Daoy (cell line): ENCODE measurements around the gene RAB36. TPM values are rescaled to one million over a fixed set of nuclear protein-coding genes. Genes with fewer than 3 reads are reported as not detected.
"Not testable (repeated sequence)": the region's sequence is repeated elsewhere in the genome, so short reads cannot be mapped to it uniquely, and the experiment has no call there.

Experiments
- DNase-seq: peaks from one replicate; pipeline ENCODE4 v3.0.0-alpha.2; 2015; ENCODE audit warnings: low read depth
- total RNA-seq: library from RNA; depleted of rRNA; stranded (reverse); fragments of >200 nt; shearing (Covaris generic); gene quantifications from 2 replicates; pipeline ENCODE4 v1.2.3, GENCODE V29; 2014

Gene RAB36
- total RNA-seq, 1 experiment from 2014 or later = 2.2 TPM

- no peak for DNase-seq
Measured at GRCh38 chr22:23121000-23121421, 24.3 kb upstream of the RAB36 start.

GRCh38 chr22:23121424-23121823 lies 23.9 kb upstream of the RAB36 start:
- peak; percentile 18 for DNase-seq

- no peak for DNase-seq
Measured at GRCh38 chr22:23122216-23122957, 22.9 kb upstream of the RAB36 start.

- no peak for DNase-seq
Measured at GRCh38 chr22:23122992-23123803, 22.1 kb upstream of the RAB36 start.

- DNase-seq = no peak
Measured at GRCh38 chr22:23123804-23124254, 21.4 kb upstream of the RAB36 start.

GRCh38 chr22:23124611-23125511 lies 20.4 kb upstream of the RAB36 start:
- DNase-seq = no peak

- DNase-seq = no peak
Measured at GRCh38 chr22:23125512-23126103, 19.7 kb upstream of the RAB36 start.

GRCh38 chr22:23126165-23127054 lies 18.9 kb upstream of the RAB36 start:
- DNase-seq = no peak

GRCh38 chr22:23127055-23127756 lies 18.1 kb upstream of the RAB36 start:
- no peak for DNase-seq

GRCh38 chr22:23127788-23128187 lies 17.5 kb upstream of the RAB36 start:
- DNase-seq = no peak

- peak; percentile 71 for DNase-seq
Measured at GRCh38 chr22:23128269-23129108, 16.8 kb upstream of the RAB36 start.

GRCh38 chr22:23129149-23129548 lies 16.1 kb upstream of the RAB36 start:
- no peak for DNase-seq

GRCh38 chr22:23130697-23131096 lies 14.6 kb upstream of the RAB36 start:
- DNase-seq = no peak

GRCh38 chr22:23131931-23132330 lies 13.3 kb upstream of the RAB36 start:
- no peak for DNase-seq

- DNase-seq = no peak
Measured at GRCh38 chr22:23132376-23133091, 12.7 kb upstream of the RAB36 start.

- DNase-seq = no peak
Measured at GRCh38 chr22:23133922-23134321, 11.4 kb upstream of the RAB36 start.

GRCh38 chr22:23136991-23137390 lies 8.3 kb upstream of the RAB36 start:
- not testable (repeated sequence) for DNase-seq

- no peak for DNase-seq
Measured at GRCh38 chr22:23137468-23137867, 7.8 kb upstream of the RAB36 start.
